ENCODE data around the gene MAP2.

The MAP2 gene

DNA sequence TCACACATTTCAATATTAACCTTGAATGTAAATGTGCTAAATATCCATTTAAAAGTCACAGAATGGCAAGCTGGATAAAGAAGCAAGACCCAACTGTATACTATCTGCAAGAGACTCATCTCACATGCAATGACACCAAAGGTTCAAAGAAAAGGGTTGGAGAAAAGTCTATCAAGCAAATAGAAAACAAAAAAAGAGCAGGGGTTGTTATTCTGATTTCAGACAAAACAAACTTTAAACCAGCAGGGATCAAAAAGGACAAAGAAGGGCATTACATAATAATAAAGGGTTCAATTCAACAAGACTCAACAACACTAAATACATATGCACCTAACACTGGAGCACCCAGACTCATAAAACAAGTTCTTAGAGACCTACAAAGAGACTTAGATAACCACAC is 333.3 kb downstream of the MAP2 start:
- H3K27ac ChIP-seq: no peak overlapping the region
- TF ChIP-seq, protein P1, sequence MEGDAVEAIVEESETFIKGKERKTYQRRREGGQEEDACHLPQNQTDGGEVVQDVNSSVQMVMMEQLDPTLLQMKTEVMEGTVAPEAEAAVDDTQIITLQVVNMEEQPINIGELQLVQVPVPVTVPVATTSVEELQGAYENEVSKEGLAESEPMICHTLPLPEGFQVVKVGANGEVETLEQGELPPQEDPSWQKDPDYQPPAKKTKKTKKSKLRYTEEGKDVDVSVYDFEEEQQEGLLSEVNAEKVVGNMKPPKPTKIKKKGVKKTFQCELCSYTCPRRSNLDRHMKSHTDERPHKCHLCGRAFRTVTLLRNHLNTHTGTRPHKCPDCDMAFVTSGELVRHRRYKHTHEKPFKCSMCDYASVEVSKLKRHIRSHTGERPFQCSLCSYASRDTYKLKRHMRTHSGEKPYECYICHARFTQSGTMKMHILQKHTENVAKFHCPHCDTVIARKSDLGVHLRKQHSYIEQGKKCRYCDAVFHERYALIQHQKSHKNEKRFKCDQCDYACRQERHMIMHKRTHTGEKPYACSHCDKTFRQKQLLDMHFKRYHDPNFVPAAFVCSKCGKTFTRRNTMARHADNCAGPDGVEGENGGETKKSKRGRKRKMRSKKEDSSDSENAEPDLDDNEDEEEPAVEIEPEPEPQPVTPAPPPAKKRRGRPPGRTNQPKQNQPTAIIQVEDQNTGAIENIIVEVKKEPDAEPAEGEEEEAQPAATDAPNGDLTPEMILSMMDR (conservative IDR thresholded peaks at IDR 0.05): no peak

DNA sequence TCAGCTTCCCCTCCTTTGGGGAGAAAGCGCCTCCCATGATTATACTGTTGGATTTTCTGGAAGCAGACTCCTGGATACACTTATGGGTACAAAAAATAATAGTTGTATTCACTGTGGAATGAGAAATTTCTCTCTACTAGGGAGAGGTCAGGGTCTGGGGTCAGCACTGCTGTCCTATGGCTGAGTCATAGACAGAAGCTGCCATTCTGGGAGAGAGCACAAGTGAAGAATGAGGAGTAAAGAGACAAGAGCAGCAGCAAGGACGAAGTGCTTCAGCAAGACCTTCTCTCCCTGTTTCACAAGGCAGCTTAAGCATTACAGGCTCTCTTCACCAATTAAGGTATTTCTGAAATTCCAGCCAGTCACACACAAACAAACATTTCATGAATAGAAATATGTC is 337.7 kb downstream of the MAP2 start:
- TF ChIP-seq, protein P1 (conservative IDR thresholded peaks at IDR 0.05): no peak
- H3K27ac ChIP-seq: no peak overlapping the region

DNA sequence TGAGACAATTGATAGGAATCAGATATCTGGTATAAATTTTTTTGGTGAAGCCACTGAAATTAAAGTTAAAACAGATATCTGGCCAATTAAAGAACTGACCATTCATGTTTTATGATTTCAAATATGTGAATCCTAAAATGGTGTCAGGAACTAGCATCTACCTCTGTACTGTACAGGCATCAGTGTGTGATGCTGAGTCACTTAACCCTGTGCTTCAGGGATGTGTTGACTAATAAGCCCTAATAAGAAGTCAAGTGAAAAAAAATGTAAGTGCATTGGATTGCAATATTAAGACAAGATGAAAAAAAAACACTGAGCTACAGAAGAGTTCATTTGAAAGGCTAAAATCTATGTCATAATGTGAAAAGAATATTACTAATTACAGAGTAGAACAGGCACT is 338.7 kb downstream of the MAP2 start:
- H3K27ac ChIP-seq: no peak overlapping the region
- TF ChIP-seq, protein P1 (conservative IDR thresholded peaks at IDR 0.05): no peak

DNA sequence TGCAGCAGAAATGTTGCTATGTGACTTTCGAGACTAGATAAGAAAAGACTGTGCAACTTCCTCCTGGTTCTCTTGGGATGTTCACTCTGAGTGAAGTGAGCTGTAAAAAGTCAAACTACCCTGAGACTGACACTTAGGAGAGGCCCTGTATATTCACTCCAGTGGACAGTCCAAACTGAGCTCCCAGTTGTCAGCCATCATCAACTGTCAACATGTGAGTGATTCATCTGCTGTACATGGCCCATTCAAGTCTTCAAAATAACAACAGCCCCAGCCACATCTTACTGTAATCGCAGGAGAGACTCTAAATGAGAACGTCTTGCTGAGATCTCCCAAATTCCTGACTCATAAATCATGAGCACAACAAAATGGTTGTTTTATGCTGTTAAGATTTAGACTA is 339.3 kb downstream of the MAP2 start:
- no peak overlapping the region for H3K27ac ChIP-seq
- TF ChIP-seq, protein P1 (conservative IDR thresholded peaks at IDR 0.05): no peak

DNA sequence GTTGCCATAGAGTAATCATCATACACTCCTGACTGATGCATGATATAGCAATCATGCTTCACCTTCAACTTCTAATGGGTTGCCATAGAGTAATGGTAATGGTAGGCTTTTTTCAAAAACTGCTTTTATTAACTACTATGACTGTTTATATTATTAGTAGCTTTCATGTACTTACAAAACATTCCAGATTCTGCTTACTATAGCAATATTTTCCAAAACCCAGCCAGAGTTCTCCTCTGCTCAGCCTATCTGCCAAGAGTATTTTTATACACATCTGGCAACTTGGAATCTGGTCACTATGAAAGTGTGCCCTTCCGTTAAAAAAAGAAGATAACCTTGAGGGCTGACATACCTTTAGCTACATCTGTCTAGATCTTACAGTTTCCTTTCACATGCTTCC is 342.8 kb downstream of the MAP2 start:
- no peak overlapping the region for H3K27ac ChIP-seq
- TF ChIP-seq, protein P1 (conservative IDR thresholded peaks at IDR 0.05): no peak

DNA sequence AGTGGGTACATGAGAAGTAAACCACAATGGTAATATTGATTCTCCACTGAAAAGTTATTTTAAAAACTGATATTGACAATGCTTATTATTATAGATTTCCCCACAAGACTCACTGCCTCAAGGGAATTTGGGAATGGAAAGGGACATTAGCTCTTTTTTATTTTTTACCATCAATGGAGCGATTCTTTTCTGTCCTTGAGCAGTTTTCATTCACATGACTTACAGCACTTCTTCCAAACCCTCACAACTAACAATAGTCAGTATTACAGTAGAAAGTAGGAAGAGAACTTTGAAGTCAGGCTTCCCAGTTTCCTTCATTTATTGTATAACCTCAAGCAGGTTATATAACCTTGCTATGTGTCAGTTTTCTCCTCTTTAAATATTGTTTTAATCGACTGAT is 343.5 kb downstream of the MAP2 start:
- TF ChIP-seq, protein P1 (conservative IDR thresholded peaks at IDR 0.05): no peak
- H3K27ac ChIP-seq: no peak overlapping the region

DNA sequence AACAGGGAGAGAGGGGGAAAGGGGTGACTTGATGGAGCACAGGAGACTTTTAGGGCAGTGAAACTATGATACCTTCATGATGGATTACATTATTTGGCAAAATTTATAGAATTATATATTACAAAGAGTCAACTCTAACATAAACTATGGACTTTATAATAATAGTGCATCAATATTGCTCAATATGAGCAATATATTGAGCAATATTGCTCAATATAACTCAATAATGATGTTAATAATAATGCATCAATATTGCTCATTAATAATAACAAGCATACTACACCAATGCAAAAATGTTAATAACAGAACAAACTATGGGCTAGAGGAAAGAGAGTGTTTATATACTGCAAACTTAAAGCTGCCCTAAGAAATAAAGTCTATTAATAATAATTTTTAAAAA is 344.7 kb downstream of the MAP2 start:
- TF ChIP-seq, protein P1 (conservative IDR thresholded peaks at IDR 0.05): no peak
- no peak overlapping the region for H3K27ac ChIP-seq
